G401 (cell line): Measurements from ENCODE around the gene PMVK. TPM values are rescaled to one million over a fixed set of nuclear protein-coding genes. Genes with fewer than 3 reads are reported as not detected.

ENCODE experiments used
- DNase-seq: peaks from one replicate; pipeline ENCODE4 v3.0.0-alpha.2; 2015; ENCODE audit warnings: low spot score
- in situ Hi-C: cut with HindIII; loops from 2 replicates; pipeline ENCODE4 v1.10.0; 2016; ENCODE audit warnings: low sequenced_read_pairs, mixed read lengths
- total RNA-seq: library from RNA; depleted of rRNA; stranded (reverse); fragments of >200 nt; shearing (Covaris generic); gene quantifications from 2 replicates; pipeline ENCODE4 v1.2.3, GENCODE V29; 2014

The PMVK gene
- total RNA-seq, 1 experiment from 2014 or later, result 70.3 TPM

DNA sequence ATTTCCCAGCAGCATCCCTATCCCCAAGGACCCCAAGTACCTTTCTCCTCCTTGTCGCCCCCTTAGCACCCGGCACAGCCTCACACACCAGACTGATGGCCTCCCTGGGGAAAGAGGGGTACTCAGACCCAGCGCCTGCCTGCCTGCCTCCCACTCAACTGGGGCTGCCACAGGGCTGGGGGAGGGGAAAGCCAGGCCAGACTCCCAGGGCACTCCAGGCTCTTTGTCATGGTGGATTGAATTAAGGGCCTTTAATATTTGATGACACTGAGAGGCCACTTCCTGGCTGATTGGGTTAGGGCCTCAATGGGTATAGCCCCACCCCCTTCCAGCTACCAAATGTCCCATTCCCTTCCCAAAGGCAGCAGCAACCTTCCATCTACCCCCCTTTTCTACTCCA lies 32.2 kb upstream of the PMVK start:
- no peak for DNase-seq
- in situ Hi-C loops, result no loop called here

DNA sequence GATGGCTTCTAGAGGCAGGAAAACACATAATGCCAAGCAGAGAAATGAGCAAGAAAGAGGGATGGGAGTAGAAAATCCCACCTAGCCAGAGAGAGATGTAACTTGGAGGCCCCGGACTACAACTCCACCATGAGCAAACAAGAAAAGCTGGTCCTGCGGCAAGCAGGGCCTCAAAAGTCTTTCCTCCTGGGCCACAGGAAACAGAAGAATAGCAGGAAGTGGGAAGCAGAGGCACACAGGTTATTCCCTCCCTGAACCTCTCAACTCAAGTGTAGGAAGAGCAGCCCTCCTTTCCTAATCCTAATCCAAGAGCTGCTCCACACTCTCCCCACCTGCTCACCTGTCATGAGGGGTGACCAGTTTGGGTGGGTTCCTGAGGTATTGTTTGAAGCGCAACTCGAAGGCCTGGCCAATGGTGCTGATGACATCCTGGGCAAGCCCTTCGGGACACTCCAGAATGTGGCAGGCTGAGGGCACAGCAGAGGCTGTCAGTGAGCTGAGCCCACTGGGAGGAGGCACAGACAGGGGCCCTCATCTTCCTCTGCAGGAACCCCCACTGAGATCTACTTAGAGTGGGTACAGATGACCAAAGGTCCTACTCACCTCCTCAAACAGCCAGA lies 30.9 kb upstream of the PMVK start:
- in situ Hi-C loops, result no loop called here
- no peak for DNase-seq

- no peak for DNase-seq
- in situ Hi-C loops, result no loop called here
Observed at GRCh38 chr1:154966111-154966510, 29.6 kb upstream of the PMVK start.

- DNase-seq, result no peak
- in situ Hi-C loops, result no loop called here
Observed at GRCh38 chr1:154964359-154964758, 27.8 kb upstream of the PMVK start.

DNA sequence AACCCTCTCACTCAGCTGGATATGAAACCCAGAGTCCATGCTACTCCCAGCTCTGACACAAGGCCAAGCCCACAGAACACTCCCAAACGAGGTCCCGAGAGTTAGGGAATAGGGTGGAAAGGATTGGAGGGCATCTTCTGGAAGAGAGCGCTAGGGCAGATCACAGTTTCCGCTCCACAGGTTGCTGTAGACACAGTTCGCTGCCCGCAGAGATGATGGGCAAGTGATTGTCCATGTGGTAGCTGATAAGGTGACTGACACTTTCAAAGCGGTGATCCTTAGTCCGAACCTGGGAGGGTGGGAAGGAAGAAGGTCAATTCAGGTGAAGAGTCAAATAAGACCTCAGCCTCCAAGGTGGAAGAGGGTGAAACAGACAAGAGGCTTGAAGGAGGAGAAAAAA lies 27.1 kb upstream of the PMVK start:
- in situ Hi-C loops, result no loop called here

GRCh38 chr1:154962795-154963330 lies 26.3 kb upstream of the PMVK start:
- DNase-seq, result no peak
- in situ Hi-C loops, result no loop called here

More for the DNA sequence above, 27.1 kb upstream of the PMVK start:
- no peak for DNase-seq

- DNase-seq, result peak; percentile 54
- in situ Hi-C loops, result no loop called here
Observed at GRCh38 chr1:154962156-154962749, 25.7 kb upstream of the PMVK start.

GRCh38 chr1:154961207-154962155 lies 25.0 kb upstream of the PMVK start, which contains the start of gene PYGO2:
Gene PYGO2 (minus strand): TSS chr1:154961782. CDS start chr1:154961576, 206 bp downstream.
- peak; percentile 73 for DNase-seq
- in situ Hi-C loops, result no loop called here

DNA sequence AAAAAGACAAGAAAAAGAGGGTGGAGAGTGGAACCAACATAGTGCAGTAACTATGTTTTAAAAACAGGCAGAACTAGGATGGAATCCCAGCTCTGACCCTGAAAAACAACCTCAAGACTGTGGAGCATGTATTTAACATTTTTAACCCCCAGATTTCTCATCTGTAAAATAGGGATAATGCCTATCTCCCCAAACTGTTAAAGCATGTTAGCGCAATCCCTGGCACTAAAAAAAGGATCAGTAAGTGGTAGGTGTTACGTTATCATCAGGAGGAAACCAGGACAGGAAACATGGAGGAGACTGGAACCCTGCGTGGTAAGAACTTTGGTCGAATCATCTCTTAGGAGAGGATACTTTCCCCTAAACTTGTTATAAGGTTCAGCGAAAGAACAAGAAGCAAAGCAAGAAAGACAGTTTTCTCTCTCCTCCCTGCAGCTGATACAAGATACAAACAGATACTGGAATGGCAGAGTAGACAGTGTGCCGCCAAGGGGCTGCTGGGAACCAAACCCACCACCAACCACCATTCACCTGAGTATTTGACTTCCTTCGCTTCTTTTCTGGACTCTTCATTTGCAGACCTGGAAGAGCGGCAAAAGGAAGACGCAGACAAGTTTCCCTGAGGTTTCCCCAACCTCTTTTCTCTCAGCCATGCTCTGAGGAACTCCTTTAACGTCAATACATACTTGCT lies 24.1 kb upstream of the PMVK start:
- in situ Hi-C loops, result no loop called here
- DNase-seq, result no peak

DNA sequence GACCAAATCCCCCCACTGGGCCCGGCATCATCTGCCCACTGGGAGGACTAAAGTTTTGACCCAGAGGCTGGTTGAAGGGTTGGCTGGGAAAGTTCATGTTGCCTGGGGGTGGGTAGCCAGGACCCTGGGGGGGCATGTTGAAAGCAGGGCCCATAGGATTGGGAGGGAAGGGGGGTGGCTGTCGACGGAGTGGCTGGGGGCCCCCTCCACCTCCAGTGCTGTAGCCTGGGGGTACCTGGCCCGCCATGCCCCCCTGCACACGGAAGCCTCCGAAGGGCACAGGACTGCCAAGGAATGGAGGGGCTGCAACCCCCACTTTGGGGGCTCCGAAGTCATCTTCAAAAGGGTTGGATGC lies 22.9 kb upstream of the PMVK start:
- no peak for DNase-seq
- in situ Hi-C loops, result no loop called here

GRCh38 chr1:154958681-154959425 lies 22.3 kb upstream of the PMVK start:
- in situ Hi-C loops, result no loop called here
- no peak for DNase-seq

GRCh38 chr1:154958036-154958435 lies 21.5 kb upstream of the PMVK start:
- DNase-seq, result no peak
- in situ Hi-C loops, result no loop called here

DNA sequence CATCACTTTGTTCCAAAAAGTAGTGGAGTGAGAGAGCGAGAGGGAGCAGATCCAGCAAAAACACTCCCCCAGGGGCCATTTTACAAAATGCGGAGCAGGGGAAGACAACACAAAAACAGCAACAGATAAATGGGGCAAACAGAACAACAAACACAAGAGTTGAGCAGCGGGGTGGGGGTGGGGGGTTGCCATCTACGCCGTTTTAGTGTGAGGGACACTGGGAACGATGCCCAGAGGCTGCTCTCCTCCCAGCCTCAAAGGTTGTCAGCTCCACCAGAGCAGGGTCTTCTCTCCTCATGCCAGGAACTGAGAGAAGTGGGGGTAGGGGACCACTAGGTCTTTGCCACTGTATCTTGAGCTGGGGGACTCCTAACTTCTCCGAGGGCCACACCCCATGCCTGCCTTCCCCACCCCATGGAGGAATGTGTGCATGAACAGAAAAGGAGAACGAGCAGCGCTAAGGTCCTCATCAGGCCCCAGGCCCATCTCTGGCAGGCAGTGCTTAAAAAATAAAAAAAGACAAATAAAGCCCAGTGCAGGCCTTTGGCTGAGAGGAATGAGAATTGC lies 20.7 kb upstream of the PMVK start:
- no peak for DNase-seq
- in situ Hi-C loops, result no loop called here

DNA sequence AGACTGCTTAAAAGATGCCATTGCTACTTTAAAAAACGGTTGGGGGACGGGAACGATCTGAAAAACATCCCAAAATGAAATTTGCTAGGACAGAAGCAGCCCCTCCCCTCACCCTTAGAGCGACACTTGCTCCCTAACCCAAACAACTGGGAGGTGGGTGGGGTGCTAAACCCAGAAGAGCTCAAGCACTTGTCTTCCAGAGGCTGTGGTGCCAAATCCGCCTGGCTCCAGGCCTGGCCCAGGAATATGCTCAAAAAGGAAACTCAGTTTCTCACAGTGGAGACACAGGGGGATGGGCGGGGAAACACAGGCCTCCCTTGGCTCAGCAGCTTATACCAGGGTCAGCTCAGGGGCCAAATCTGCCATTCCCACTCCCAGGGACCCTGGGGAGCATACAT lies 20.0 kb upstream of the PMVK start:
- in situ Hi-C loops, result no loop called here
- DNase-seq, result peak; percentile 46

DNA sequence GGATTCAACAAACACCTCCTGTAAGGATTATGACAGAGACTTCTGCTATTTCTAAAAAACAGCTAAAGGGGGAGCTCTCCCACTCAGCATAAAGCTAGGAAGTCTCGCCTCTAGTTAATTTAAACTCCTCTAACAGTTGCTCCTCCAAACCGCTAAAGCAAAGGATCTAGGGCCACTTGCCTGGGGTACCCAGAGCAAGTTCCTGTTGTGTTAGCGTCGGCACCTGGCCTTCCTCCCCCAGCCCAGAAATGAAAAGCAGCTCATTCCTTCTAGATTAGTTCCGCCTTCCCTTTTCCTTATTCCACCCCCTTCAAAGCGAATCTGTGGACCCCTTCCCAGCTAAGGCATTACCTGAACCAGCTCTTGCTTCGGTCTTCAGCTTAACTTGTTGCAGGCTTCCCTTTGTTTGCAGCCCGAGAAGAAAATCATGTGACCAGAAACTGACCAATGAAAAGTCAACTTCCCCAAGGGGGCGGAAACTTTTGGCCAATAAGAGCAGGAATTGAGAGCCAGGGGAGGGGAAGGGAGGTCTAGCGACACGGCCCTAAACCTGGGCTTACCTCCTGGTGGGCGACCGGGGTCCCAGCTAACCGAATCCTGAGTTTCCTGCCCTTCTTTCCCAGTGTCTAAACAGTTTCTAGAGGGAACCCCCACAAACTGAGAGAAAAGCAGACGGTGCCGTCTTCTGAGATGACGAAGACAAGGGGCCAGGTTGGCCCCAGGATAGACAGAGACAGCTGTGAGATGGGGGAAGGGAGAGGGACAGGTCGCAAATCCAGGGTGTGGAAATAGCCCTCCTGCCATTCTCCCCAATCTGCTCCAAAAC lies 19.4 kb upstream of the PMVK start, which contains the start of gene PBXIP1:
PBXIP1 (minus strand) TSS at position 382 of the 826 bp plus-strand sequence. CDS start 2,378 bp downstream, outside the sequence.
- DNase-seq, result peak; percentile 93
- in situ Hi-C loops, result no loop called here

GRCh38 chr1:154955039-154955717 lies 18.7 kb upstream of the PMVK start:
- in situ Hi-C loops, result no loop called here
- peak; percentile 98 for DNase-seq

DNA sequence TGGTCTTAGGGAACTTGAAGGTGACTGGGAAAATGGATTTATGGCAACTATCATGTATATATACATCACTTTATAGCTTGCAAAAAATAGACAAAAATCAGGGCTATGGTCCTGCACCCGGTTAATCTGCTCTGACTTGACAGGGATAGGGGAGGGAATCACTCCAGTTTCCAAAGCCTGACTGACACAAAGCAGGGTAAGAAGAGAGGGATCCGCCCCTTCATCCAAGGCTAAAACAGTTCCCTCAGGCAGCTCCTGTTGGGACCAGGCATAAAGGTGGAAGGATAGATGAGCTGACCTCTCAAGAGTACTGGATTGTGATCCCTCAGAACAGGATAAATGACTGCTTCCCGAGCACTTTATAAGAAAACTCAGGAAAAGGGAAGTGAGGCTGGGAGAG lies 18.0 kb upstream of the PMVK start:
- DNase-seq, result peak; percentile 19
- in situ Hi-C loops, result no loop called here
